Femur (tissue), 1 donor: Measurements from ENCODE around the gene FARSB.
A peak's percentile ranks its signal among the peaks of the same experiment; 100 is the strongest.
"Not testable (repeated sequence)": the region's sequence is repeated elsewhere in the genome, so short reads cannot be mapped to it uniquely, and the experiment has no call there.

Experiments
- DNase-seq: peaks from one replicate; pipeline ENCODE4 v3.0.0-alpha.2; 2017

Gene FARSB

GRCh38 chr2:222655787-222656525 lies at the start of gene FARSB:
Gene FARSB, minus strand, starts transcription at chr2:222656092. Its CDS starts 19 bp downstream, at chr2:222656073.
- DNase-seq: peak; percentile 96

GRCh38 chr2:222703886-222704285 lies 48.0 kb upstream of the FARSB start:
- no peak for DNase-seq

GRCh38 chr2:222703091-222703490 lies 47.2 kb upstream of the FARSB start:
- DNase-seq: no peak

- DNase-seq: no peak
Measured at GRCh38 chr2:222701721-222702131, 45.8 kb upstream of the FARSB start.

- no peak for DNase-seq
Measured at GRCh38 chr2:222701233-222701632, 45.3 kb upstream of the FARSB start.

GRCh38 chr2:222698276-222698675 lies 42.4 kb upstream of the FARSB start:
- no peak for DNase-seq

GRCh38 chr2:222693837-222694236 lies 37.9 kb upstream of the FARSB start:
- no peak for DNase-seq

- DNase-seq: not testable (repeated sequence)
Measured at GRCh38 chr2:222693413-222693812, 37.5 kb upstream of the FARSB start.

- DNase-seq: peak; percentile 83
Measured at GRCh38 chr2:222690564-222691200, 34.8 kb upstream of the FARSB start.

GRCh38 chr2:222689322-222689721 lies 33.4 kb upstream of the FARSB start:
- no peak for DNase-seq

- DNase-seq: no peak
Measured at GRCh38 chr2:222688917-222689316, 33.0 kb upstream of the FARSB start.

GRCh38 chr2:222686086-222686750 lies 30.3 kb upstream of the FARSB start:
- no peak for DNase-seq

- DNase-seq: no peak
Measured at GRCh38 chr2:222683805-222684204, 27.9 kb upstream of the FARSB start.

- DNase-seq: no peak
Measured at GRCh38 chr2:222677981-222678380, 22.1 kb upstream of the FARSB start.

- no peak for DNase-seq
Measured at GRCh38 chr2:222673883-222674282, 18.0 kb upstream of the FARSB start.

- DNase-seq: no peak
Measured at GRCh38 chr2:222673273-222673672, 17.4 kb upstream of the FARSB start.

GRCh38 chr2:222672068-222672401 lies 16.1 kb upstream of the FARSB start:
- no peak for DNase-seq

GRCh38 chr2:222671259-222672067 lies 15.6 kb upstream of the FARSB start, which contains the start of gene MOGAT1:
Gene MOGAT1, plus strand, starts transcription at chr2:222671658. Its CDS starts 128 bp downstream, at chr2:222671786.
- peak; percentile 42 for DNase-seq

- DNase-seq: no peak
Measured at GRCh38 chr2:222670191-222671038, 14.5 kb upstream of the FARSB start.

- no peak for DNase-seq
Measured at GRCh38 chr2:222669353-222669752, 13.5 kb upstream of the FARSB start.

GRCh38 chr2:222668494-222669154 lies 12.7 kb upstream of the FARSB start:
- DNase-seq: no peak

- no peak for DNase-seq
Measured at GRCh38 chr2:222663479-222663878, 7.6 kb upstream of the FARSB start.
